Upper lobe of right lung (tissue), 1 donor: ENCODE measurements around the gene FAM117B. TPM values are rescaled to one million over a fixed set of nuclear protein-coding genes. Genes with fewer than 3 reads are reported as not detected.

Source experiments
- ATAC-seq: fragments of 200-7000 bp; cut with Tn5 transposase; one replicate; pipeline ENCODE4 v1.9.1; 2020; ENCODE audit warnings: mild to moderate bottlenecking, moderate library complexity
- DNase-seq: peaks from one replicate; pipeline ENCODE4 v3.0.0-alpha.2; 2020
- H3K27ac ChIP-seq: fragments of 200-600 bp; one replicate; pipeline ENCODE4 v1.8.0; 2022
- H3K27me3 ChIP-seq: fragments of 200-600 bp; one replicate; pipeline ENCODE4 v1.8.0; 2022; ENCODE audit warnings: mild to moderate bottlenecking
- H3K36me3 ChIP-seq: fragments of 200-600 bp; one replicate; pipeline ENCODE4 v1.8.0; 2022
- H3K4me1 ChIP-seq: fragments of 200-600 bp; one replicate; pipeline ENCODE4 v1.8.0; 2022
- H3K4me3 ChIP-seq: fragments of 200-600 bp; one replicate; pipeline ENCODE4 v1.8.0; 2022; ENCODE audit warnings: mild to moderate bottlenecking
- H3K9me3 ChIP-seq: fragments of 200-600 bp; one replicate; pipeline ENCODE4 v1.8.0; 2022
- CTCF ChIP-seq: fragments of 200-600 bp; IDR thresholded peaks from one replicate; pipeline ENCODE4 v1.8.0; 2022; ENCODE audit warnings: antibody characterized with exemption
- intact Hi-C: fragments of 100-400 bp; cut with DNase I; formaldehyde crosslinking; loops from one replicate; pipeline ENCODE4 v1.11.0; 2022
- total RNA-seq: library from RNA; stranded (reverse); fragmentation: NEBNext Ultra II Directional; extraction: Animal tissue kit (Norgen Biotek cat#: 25700); gene quantifications from one replicate; pipeline ENCODE4 v1.2.1, GENCODE V29; 2021
- donor health status: DM: no; HTN: yes; CAD: no; lungs with severe emphysema.

Gene FAM117B
- total RNA-seq, 1 donor from 2014 or later, result 9.8 TPM

GRCh38 chr2:202762556-202762955 is 127.8 kb downstream of the FAM117B start:
- Histone ChIP-seq H3K4me3 (no peak overlapping the region), H3K4me1 (no peaks in the 10 kb centered on the region), H3K27me3 (no peaks in the 10 kb centered on the region), H3K9me3 (no peaks in the 10 kb centered on the region), H3K27ac (no peak overlapping the region), H3K36me3 (peaks cover 7% of the 10 kb centered on the region)
- DNase-seq (no peak), ATAC-seq (no peak)
- no peak for TF ChIP-seq CTCF
- intact Hi-C loops, result no loop called here

GRCh38 chr2:202763916-202764315 is 129.1 kb downstream of the FAM117B start:
- H3K4me1 ChIP-seq, result no peaks in the 10 kb centered on the region
- H3K27ac ChIP-seq, result no peak overlapping the region
- H3K9me3 ChIP-seq, result no peaks in the 10 kb centered on the region
- intact Hi-C loops, result no loop called here
- H3K4me3 ChIP-seq, result no peak overlapping the region
- no peak for TF ChIP-seq CTCF
- H3K36me3 ChIP-seq, result peaks cover 2% of the 10 kb centered on the region
- no peaks in the 10 kb centered on the region for H3K27me3 ChIP-seq
- DNase-seq, result no peak
- ATAC-seq, result no peak

- ATAC-seq, result no peak
- H3K4me1 ChIP-seq, result no peaks in the 10 kb centered on the region
Measured at GRCh38 chr2:202764991-202765390, 130.2 kb downstream of the FAM117B start.

GRCh38 chr2:202765436-202765835 is 130.7 kb downstream of the FAM117B start:
- H3K4me1 ChIP-seq, result no peaks in the 10 kb centered on the region
- intact Hi-C loops, result no loop called here
- no peak for DNase-seq
- no peaks in the 10 kb centered on the region for H3K36me3 ChIP-seq
- H3K4me3 ChIP-seq, result no peak overlapping the region
- H3K9me3 ChIP-seq, result no peaks in the 10 kb centered on the region
- ATAC-seq, result peak; percentile 95
- no peak for TF ChIP-seq CTCF
- no peaks in the 10 kb centered on the region for H3K27me3 ChIP-seq
- no peak overlapping the region for H3K27ac ChIP-seq

More at GRCh38 chr2:202764991-202765390, 130.2 kb downstream of the FAM117B start:
- Histone ChIP-seq H3K27ac (no peak overlapping the region), H3K9me3 (no peaks in the 10 kb centered on the region), H3K27me3 (no peaks in the 10 kb centered on the region), H3K36me3 (no peaks in the 10 kb centered on the region), H3K4me3 (no peak overlapping the region)
- no peak for DNase-seq
- no peak for TF ChIP-seq CTCF
- intact Hi-C loops, result no loop called here

DNA sequence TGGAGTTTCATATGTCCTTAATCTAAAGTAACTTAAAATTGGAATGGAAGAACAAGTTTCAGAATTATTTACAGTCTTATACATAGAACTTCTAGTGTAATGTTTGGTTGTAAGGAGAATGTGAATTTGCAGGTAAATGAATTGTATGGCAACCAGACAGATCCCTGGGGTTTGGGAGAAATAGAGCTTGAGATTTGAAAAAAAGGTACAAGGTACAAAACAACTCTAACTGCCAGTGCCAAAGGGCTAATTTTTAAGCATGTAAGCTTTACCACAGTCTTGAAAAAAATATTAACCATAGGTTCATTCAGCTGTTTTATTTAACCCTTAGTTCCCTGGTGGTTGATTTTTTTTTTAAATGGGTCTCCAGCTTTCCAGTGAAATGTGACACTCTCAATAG is 133.5 kb downstream of the FAM117B start:
- Histone ChIP-seq H3K36me3 (peaks cover 2% of the 10 kb centered on the region), H3K4me3 (no peak overlapping the region), H3K4me1 (no peaks in the 10 kb centered on the region), H3K27me3 (no peaks in the 10 kb centered on the region), H3K27ac (no peak overlapping the region), H3K9me3 (no peaks in the 10 kb centered on the region)
- intact Hi-C loops, result no loop called here
- no peak for TF ChIP-seq CTCF
- DNase-seq (no peak), ATAC-seq (no peak)

- intact Hi-C loops, result no loop called here
- no peaks in the 10 kb centered on the region for H3K9me3 ChIP-seq
- no peaks in the 10 kb centered on the region for H3K27me3 ChIP-seq
- no peak overlapping the region for H3K4me3 ChIP-seq
- peaks cover 7% of the 10 kb centered on the region for H3K36me3 ChIP-seq
- no peaks in the 10 kb centered on the region for H3K4me1 ChIP-seq
- no peak for TF ChIP-seq CTCF
- no peak for ATAC-seq
- H3K27ac ChIP-seq, result no peak overlapping the region
- no peak for DNase-seq
Measured at GRCh38 chr2:202769201-202769600, 134.4 kb downstream of the FAM117B start.
